HEK293 (cell line): Measurements from ENCODE around the gene TWIST2.

Source experiments
- HOXA7 ChIP-seq: sonication (generic); formaldehyde crosslinking; IDR thresholded peaks from 2 replicates; pipeline ENCODE4 v1.8.1; 2022; ENCODE audit warnings: missing genetic modification reagents, borderline replicate concordance
- PRDM1 ChIP-seq: fragments of 450-650 bp; formaldehyde crosslinking; IDR thresholded peaks from 2 replicates; pipeline ENCODE4; 2016; ENCODE audit warnings: missing biosample characterization, missing genetic modification characterization
- TCF7L2 ChIP-seq: IDR thresholded peaks from 2 replicates; pipeline ENCODE4 v1.6.1; 2011; ENCODE audit warnings: low read depth, mild to moderate bottlenecking, inconsistent platforms, low read length, moderate library complexity, borderline replicate concordance
- ZBTB10 ChIP-seq: fragments of 450-650 bp; formaldehyde crosslinking; IDR thresholded peaks from 2 replicates; pipeline ENCODE4 v1.5.1; 2016; ENCODE audit warnings: missing biosample characterization, missing genetic modification characterization
- ZNF24 ChIP-seq: fragments of 450-650 bp; formaldehyde crosslinking; IDR thresholded peaks from 2 replicates; pipeline ENCODE4 v1.5.1; 2016; ENCODE audit warnings: missing biosample characterization, missing genetic modification characterization
- ZNF501 ChIP-seq: fragments of 450-650 bp; formaldehyde crosslinking; IDR thresholded peaks from 2 replicates; pipeline ENCODE4 v1.5.1; 2016; ENCODE audit warnings: missing biosample characterization, missing genetic modification characterization
- ZNF792 ChIP-seq: fragments of 450-650 bp; formaldehyde crosslinking; IDR thresholded peaks from 2 replicates; pipeline ENCODE4 v1.5.1; 2016; ENCODE audit warnings: missing biosample characterization, missing genetic modification characterization

GRCh38 chr2:238817891-238818290, 30.0 kb upstream of the TWIST2 start:
- TF ChIP-seq PRDM1 (no peak), HOXA7 (CRISPR knock-in tag) (no peak), ZNF24 (no peak), TCF7L2 (no peak), ZBTB10 (tag by site-specific recombination) (no peak), ZNF501 (tag by site-specific recombination) (no peak), ZNF792 (tag by site-specific recombination) (no peak)
